Lower lobe of right lung (tissue), 2 donors: ENCODE data around the gene HSD11B1L. TPM values are rescaled to one million over a fixed set of nuclear protein-coding genes. Genes with fewer than 3 reads are reported as not detected.
"Not testable (repeated sequence)": the region's sequence is repeated elsewhere in the genome, so short reads cannot be mapped to it uniquely, and the experiment has no call there.

Experiments
- ATAC-seq, 2 donors: fragments of 200-7000 bp; cut with Tn5 transposase; one replicate each; pipeline ENCODE4 v1.9.1; 2020 to 2022; ENCODE audit warnings: mild to moderate bottlenecking in 2 of 2, moderate library complexity in 2 of 2
- DNase-seq: peaks from one replicate; pipeline ENCODE4 v3.0.0-alpha.2; 2020
- H3K27ac ChIP-seq: fragments of 200-600 bp; one replicate; pipeline ENCODE4 v1.8.0; 2022
- H3K27me3 ChIP-seq: fragments of 200-600 bp; one replicate; pipeline ENCODE4 v1.8.0; 2022; ENCODE audit warnings: low read depth
- H3K36me3 ChIP-seq: fragments of 200-600 bp; one replicate; pipeline ENCODE4 v1.8.0; 2022; ENCODE audit warnings: mild to moderate bottlenecking
- H3K4me1 ChIP-seq: fragments of 200-600 bp; one replicate; pipeline ENCODE4 v1.8.0; 2022
- H3K4me3 ChIP-seq: fragments of 200-600 bp; one replicate; pipeline ENCODE4 v1.8.0; 2022; ENCODE audit warnings: mild to moderate bottlenecking
- H3K9me3 ChIP-seq: fragments of 200-600 bp; one replicate; pipeline ENCODE4 v1.8.0; 2022
- intact Hi-C: fragments of 100-400 bp; cut with DNase I; formaldehyde crosslinking; loops from one replicate; pipeline ENCODE4 v1.11.0; 2022
- total RNA-seq: library from RNA; stranded (reverse); fragmentation: NEBNext Ultra II Directional; extraction: Animal tissue kit (Norgen Biotek cat#: 25700); gene quantifications from one replicate; pipeline ENCODE4 v1.2.1, GENCODE V29; 2021
- TF ChIP-seq, protein P1 (sequence below): fragments of 200-600 bp; IDR thresholded peaks from one replicate; pipeline ENCODE4 v1.8.0; 2022; ENCODE audit warnings: antibody characterized with exemption, mild to moderate bottlenecking
- donor health status: DM: no; HTN: yes; CAD: no; lungs with severe emphysema.

Gene HSD11B1L
- total RNA-seq, 1 donor from 2014 or later, result 8.6 TPM

DNA sequence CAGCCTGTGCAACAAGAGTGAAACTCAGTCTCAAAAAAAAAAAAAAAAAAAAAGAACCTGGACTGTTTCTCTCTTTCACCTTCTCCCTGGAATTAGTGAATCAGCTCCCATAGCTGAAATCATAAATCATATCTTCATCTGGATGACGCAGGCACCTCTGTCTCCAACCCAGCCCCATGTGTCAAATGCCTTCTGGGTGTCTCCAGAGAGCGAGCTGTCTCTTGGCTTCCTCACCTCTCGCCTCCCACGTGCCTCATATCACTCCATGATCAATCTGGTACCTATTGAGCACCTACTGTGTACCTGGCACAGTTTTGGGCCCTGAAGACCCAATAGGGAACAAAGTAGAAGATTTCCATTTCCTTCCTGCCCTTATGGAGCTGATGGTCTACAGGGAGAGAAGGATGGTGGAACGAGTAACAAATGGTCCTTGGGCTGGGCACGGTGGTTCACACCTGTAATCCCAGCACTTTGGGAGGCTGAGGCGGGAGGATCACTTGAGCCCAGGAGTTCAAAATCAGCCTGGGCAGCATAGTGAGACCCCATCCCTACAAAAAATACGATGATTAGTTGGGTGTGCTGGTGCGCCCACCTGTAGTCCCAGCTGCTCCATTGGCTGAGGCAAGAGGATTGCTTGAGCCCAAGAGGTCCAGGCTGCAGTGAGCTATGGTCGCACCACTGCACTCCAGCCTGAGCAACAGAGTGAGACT, 2.5 kb downstream of the HSD11B1L start:
- intact Hi-C loops, result no loop called here
- Histone ChIP-seq H3K36me3 (peaks cover 5% of the 10 kb centered on the region), H3K27me3 (no peaks in the 10 kb centered on the region), H3K4me3 (no peak overlapping the region), H3K27ac (no peak overlapping the region), H3K9me3 (no peaks in the 10 kb centered on the region), H3K4me1 (peaks cover 24% of the 10 kb centered on the region)
- no peak for ATAC-seq
- no peak for DNase-seq
- TF ChIP-seq, protein P1, sequence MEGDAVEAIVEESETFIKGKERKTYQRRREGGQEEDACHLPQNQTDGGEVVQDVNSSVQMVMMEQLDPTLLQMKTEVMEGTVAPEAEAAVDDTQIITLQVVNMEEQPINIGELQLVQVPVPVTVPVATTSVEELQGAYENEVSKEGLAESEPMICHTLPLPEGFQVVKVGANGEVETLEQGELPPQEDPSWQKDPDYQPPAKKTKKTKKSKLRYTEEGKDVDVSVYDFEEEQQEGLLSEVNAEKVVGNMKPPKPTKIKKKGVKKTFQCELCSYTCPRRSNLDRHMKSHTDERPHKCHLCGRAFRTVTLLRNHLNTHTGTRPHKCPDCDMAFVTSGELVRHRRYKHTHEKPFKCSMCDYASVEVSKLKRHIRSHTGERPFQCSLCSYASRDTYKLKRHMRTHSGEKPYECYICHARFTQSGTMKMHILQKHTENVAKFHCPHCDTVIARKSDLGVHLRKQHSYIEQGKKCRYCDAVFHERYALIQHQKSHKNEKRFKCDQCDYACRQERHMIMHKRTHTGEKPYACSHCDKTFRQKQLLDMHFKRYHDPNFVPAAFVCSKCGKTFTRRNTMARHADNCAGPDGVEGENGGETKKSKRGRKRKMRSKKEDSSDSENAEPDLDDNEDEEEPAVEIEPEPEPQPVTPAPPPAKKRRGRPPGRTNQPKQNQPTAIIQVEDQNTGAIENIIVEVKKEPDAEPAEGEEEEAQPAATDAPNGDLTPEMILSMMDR, result no peak

DNA sequence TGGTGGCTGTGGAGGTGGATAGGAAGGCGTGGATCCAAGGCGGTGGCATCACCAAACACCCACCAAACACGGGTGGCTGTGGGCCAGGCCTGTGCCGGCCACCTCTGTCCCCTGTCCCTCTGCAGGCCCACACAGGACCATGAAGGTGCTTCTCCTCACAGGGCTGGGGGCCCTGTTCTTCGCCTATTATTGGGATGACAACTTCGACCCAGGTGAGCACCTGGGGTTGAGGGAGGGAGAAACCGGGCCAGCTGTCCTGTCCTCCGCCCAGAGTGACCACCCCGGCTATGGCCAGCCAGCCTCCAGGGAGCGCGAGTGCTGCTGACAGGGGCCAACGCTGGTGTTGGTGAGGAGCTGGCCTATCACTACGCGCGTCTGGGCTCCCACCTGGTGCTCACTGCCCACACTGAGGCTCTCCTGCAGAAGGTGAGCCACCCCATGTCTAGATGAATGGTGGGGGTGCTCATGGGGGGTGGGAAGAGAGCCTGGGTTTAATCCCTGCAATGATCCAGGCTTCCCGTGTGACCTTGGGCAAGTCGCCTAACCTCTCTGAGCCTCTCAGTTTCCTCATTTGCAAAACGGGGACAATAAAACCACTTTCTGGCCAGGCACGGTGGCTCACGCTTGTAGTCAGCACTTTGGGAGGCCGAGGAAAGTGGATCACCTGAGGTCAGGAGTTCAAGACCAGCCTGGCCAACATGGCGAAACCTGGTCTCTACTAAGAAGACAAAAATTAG, 4.0 kb downstream of the HSD11B1L start:
- ATAC-seq, result no peak
- Histone ChIP-seq H3K27ac (no peak overlapping the region), H3K9me3 (no peaks in the 10 kb centered on the region), H3K36me3 (no peaks in the 10 kb centered on the region), H3K27me3 (no peaks in the 10 kb centered on the region), H3K4me1 (peaks cover 12% of the 10 kb centered on the region), H3K4me3 (no peak overlapping the region)
- TF ChIP-seq, protein P1, result no peak
- intact Hi-C loops, result no loop called here
- DNase-seq, result peak; percentile 45

DNA sequence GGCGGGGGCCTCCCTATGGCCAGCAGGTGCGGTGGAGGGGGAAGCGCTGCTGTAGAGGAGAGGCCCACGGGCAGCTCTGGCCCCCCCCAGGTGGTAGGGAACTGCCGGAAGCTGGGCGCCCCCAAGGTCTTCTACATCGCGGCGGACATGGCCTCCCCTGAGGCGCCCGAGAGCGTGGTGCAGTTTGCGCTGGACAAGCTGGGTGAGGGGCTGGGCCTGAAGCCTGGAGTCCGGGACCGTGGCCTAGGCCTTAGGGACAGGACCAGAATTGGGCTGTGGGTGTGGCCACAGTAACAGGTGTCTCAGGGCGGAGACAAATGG, 5.5 kb downstream of the HSD11B1L start:
- TF ChIP-seq, protein P1, result no peak
- H3K9me3 ChIP-seq, result no peaks in the 10 kb centered on the region
- no peak for DNase-seq
- peak overlapping the region; percentile 79 for H3K27ac ChIP-seq
- H3K36me3 ChIP-seq, result no peaks in the 10 kb centered on the region
- no peaks in the 10 kb centered on the region for H3K27me3 ChIP-seq
- peaks cover 13% of the 10 kb centered on the region for H3K4me1 ChIP-seq
- H3K4me3 ChIP-seq, result peak overlapping the region; percentile 77
- intact Hi-C loops, result no loop called here
- ATAC-seq, result no peak

DNA sequence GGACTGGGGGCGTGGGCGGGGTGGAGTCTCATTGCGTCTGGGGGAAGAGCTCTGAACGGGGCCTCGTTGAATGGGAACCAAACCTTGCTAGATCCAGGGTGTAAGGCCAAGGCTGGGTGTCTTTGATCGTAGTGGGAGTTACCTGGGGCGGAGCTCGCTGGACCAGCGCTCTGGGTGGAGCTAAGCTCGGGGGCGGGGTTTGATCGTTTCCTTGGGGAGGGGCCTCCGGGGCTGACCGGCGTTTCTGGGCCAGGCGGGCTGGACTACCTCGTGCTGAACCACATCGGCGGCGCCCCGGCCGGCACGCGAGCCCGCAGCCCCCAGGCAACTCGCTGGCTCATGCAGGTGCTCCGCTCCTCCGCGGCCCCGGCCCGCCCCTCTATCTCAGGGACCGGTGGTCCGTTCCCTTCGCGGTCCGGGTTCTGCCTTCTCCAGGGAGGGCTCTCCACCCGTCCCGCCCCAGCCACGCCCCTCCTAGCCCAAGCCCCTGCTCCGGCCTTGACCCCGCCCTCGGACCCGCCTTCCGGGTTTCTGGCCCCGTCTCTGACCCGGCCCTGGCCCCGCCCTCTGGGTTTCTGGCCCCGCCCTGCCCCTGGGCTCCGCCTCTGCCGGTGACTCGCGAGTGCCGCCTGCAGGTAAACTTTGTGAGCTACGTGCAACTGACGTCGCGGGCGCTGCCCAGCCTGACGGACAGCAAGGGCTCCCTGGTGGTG, 6.0 kb downstream of the HSD11B1L start:
- TF ChIP-seq, protein P1, result peak; percentile 78
- H3K27me3 ChIP-seq, result no peaks in the 10 kb centered on the region
- no peaks in the 10 kb centered on the region for H3K9me3 ChIP-seq
- H3K4me1 ChIP-seq, result peaks cover 18% of the 10 kb centered on the region
- H3K27ac ChIP-seq, result peak overlapping the region; percentile 79
- peak overlapping the region; percentile 77 for H3K4me3 ChIP-seq
- ATAC-seq (peak; percentile 91 to 94), DNase-seq (peak; percentile 99)
- intact Hi-C loops, result no loop called here
- peaks cover 4% of the 10 kb centered on the region for H3K36me3 ChIP-seq

DNA sequence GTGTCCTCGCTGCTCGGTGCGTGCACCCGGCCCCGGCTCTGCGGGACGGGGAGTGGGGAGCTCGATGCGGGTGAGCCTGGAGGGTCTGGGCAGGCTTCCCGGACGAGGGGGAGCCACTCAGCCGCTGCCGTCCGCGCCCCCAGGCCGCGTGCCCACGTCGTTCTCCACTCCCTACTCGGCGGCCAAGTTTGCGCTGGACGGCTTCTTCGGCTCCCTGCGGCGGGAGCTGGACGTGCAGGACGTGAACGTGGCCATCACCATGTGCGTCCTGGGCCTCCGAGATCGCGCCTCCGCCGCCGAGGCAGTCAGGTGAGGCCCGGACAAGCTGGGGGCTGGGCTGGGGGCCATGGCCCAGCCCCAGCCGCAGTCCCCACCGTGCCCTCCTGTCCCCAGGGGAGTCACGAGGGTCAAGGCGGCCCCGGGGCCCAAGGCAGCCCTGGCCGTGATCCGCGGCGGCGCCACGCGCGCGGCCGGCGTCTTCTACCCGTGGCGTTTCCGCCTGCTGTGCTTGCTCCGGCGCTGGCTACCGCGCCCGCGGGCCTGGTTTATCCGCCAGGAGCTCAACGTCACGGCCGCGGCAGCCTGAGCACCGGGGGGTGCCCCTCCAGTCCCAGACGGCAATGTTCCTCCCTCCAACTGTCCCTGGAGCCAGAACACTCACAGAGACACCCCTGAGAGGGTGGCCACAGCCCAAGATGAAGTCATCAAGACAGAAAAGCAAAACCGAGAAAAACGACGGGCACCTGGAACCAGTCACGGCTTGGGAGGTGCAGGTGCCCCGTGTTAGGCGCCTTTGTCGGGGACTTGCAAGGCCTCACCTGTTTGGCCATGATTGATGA, 6.8 kb downstream of the HSD11B1L start:
- Histone ChIP-seq H3K27ac (peak overlapping the region; percentile 79), H3K4me1 (peaks cover 25% of the 10 kb centered on the region), H3K4me3 (peak overlapping the region; percentile 77), H3K9me3 (no peaks in the 10 kb centered on the region), H3K27me3 (no peaks in the 10 kb centered on the region), H3K36me3 (peaks cover 12% of the 10 kb centered on the region)
- intact Hi-C loops, result no loop called here
- TF ChIP-seq, protein P1, result no peak
- peak; percentile 55 for DNase-seq
- ATAC-seq, result no peak

DNA sequence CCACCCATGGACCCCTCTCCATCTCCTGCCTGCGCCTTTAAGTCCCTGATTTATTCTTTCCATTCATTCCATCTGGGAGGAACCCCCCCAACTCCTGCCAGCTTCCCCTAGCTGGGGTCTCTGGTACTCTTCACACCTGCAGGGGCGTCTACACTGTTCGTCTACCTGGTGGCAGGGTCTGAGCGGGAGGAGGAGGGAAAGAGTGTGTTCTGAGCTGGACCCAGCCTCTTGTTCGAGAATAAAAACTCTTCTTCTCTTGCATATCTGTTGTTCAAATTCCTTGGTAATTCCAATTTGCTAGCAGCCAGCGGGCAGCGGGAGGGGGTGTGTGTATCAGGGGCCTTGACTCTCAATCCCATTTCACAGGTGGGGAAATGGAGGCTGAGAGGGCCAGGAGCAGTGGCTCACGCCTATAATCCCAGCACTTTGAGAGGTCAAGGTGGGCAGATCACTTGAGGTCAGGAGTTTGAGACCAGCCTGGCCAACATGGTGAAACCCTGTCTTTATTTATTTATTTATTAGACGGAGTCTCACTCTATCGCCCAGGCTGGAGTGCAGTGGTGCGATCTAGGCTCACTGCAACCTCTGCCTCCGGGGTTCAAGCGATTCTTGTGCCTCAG, 7.5 kb downstream of the HSD11B1L start:
- H3K27ac ChIP-seq, intact Hi-C loops, H3K4me3 ChIP-seq, ATAC-seq, H3K9me3 ChIP-seq, H3K27me3 ChIP-seq: not testable (repeated sequence)
- DNase-seq, result peak; percentile 43
- Histone ChIP-seq H3K4me1 (peaks cover 25% of the 10 kb centered on the region), H3K36me3 (peaks cover 20% of the 10 kb centered on the region)
